HAP-1 (cell line): Measurements from ENCODE around the gene CYP2F1.
A peak's percentile ranks its signal among the peaks of the same experiment; 100 is the strongest.
"Not testable (repeated sequence)": the region's sequence is repeated elsewhere in the genome, so short reads cannot be mapped to it uniquely, and the experiment has no call there.

Source experiments
- DNase-seq, 2 experiments: peaks; one replicate each; pipeline ENCODE4 v3.0.0-alpha.2; 2016 to 2020; ENCODE audit warnings: low spot score in 2 of 2
- H3K27me3 ChIP-seq: fragments of 250-450 bp; sonication (Bioruptor Pico); 2 replicates; pipeline ENCODE4 v1.5.1; 2020; ENCODE audit warnings: low read depth, mild to moderate bottlenecking, moderate library complexity
- H3K36me3 ChIP-seq: fragments of 250-450 bp; sonication (Bioruptor Pico); replicated peaks from 2 replicates; pipeline ENCODE4 v1.5.1; 2020; ENCODE audit warnings: mild to moderate bottlenecking
- H3K4me1 ChIP-seq: fragments of 250-450 bp; sonication (Bioruptor Pico); 2 replicates; pipeline ENCODE4 v1.5.1; 2020; ENCODE audit warnings: mild to moderate bottlenecking
- H3K4me3 ChIP-seq: fragments of 250-450 bp; sonication (Bioruptor Pico); 2 replicates; pipeline ENCODE4 v1.5.1; 2020; ENCODE audit warnings: mild to moderate bottlenecking, moderate library complexity
- H3K9me3 ChIP-seq: fragments of 250-450 bp; sonication (Bioruptor Pico); 2 replicates; pipeline ENCODE4 v1.5.1; 2020; ENCODE audit warnings: mild to moderate bottlenecking, moderate library complexity
- in situ Hi-C: fragments of 300-500 bp; cut with MboI; formaldehyde crosslinking; loops from 3 replicates; pipeline ENCODE4 v1.14.3; 2020; ENCODE audit warnings: low sequenced_read_pairs, inconsistent platforms, mixed read lengths

The CYP2F1 gene, protein sequence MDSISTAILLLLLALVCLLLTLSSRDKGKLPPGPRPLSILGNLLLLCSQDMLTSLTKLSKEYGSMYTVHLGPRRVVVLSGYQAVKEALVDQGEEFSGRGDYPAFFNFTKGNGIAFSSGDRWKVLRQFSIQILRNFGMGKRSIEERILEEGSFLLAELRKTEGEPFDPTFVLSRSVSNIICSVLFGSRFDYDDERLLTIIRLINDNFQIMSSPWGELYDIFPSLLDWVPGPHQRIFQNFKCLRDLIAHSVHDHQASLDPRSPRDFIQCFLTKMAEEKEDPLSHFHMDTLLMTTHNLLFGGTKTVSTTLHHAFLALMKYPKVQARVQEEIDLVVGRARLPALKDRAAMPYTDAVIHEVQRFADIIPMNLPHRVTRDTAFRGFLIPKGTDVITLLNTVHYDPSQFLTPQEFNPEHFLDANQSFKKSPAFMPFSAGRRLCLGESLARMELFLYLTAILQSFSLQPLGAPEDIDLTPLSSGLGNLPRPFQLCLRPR

GRCh38 chr19:41114132-41114531 is at the start of gene CYP2F1:
Gene CYP2F1 (plus strand): TSS chr19:41114432. CDS start chr19:41116189, 1,757 bp downstream.
- H3K27me3 ChIP-seq, result peaks cover under 1% of the 10 kb centered on the region; the same call in 1 of the 2 replicates
- no peaks in the 10 kb centered on the region for H3K9me3 ChIP-seq
- no peaks in the 10 kb centered on the region for H3K4me1 ChIP-seq
- no peak within 1 kb of the TSS for H3K4me3 ChIP-seq
- DNase-seq, result no peak
- no peaks in the 10 kb centered on the region for H3K36me3 ChIP-seq
- in situ Hi-C loops, result no loop called here

- H3K9me3 ChIP-seq, result no peaks in the 10 kb centered on the region
- no peak overlapping the region for H3K4me3 ChIP-seq
- H3K36me3 ChIP-seq, result no peaks in the 10 kb centered on the region
- in situ Hi-C loops, result no loop called here
- peak in 1 of 2 experiments; percentile 14 for DNase-seq
- no peaks in the 10 kb centered on the region; the same call in 1 of the 2 replicates for H3K27me3 ChIP-seq
- H3K4me1 ChIP-seq, result no peaks in the 10 kb centered on the region
Observed at GRCh38 chr19:41064974-41065569, 49.2 kb upstream of the CYP2F1 start.

DNA sequence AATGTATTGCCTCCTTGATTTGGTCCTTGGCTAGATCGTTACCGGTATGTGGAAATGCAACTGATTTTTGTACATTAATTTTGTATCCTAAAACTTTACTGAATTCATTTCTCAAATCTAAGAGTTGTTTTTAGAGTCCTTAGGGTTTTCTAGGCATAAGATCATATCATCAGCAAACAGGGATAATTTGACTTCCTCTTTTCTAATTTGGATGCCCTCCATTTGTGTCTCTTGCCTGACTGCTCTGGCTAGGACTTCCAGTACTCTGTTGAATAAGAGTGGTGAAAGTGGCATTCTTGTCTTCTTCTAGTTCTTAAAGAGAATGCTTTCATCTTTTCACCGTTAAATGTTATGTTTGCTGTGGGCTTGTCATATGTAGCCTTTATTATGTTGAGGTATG is 37.9 kb upstream of the CYP2F1 start:
- Histone ChIP-seq H3K27me3 (0 out of 2 replicates have a peak, but pooled peaks cover 2% of the 10 kb centered on the region), H3K36me3 (no peaks in the 10 kb centered on the region), H3K4me1 (no peaks in the 10 kb centered on the region), H3K4me3 (no peak overlapping the region), H3K9me3 (no peaks in the 10 kb centered on the region; the same call in 1 of the 2 replicates)
- in situ Hi-C loops, result no loop called here
- DNase-seq, result no peak

- Histone ChIP-seq H3K4me3 (no peak overlapping the region), H3K9me3 (no peaks in the 10 kb centered on the region), H3K36me3 (no peaks in the 10 kb centered on the region), H3K27me3 (no peaks in the 10 kb centered on the region), H3K4me1 (no peaks in the 10 kb centered on the region)
- in situ Hi-C loops, result no loop called here
- no peak for DNase-seq
Observed at GRCh38 chr19:41083516-41083915, 30.7 kb upstream of the CYP2F1 start.

DNA sequence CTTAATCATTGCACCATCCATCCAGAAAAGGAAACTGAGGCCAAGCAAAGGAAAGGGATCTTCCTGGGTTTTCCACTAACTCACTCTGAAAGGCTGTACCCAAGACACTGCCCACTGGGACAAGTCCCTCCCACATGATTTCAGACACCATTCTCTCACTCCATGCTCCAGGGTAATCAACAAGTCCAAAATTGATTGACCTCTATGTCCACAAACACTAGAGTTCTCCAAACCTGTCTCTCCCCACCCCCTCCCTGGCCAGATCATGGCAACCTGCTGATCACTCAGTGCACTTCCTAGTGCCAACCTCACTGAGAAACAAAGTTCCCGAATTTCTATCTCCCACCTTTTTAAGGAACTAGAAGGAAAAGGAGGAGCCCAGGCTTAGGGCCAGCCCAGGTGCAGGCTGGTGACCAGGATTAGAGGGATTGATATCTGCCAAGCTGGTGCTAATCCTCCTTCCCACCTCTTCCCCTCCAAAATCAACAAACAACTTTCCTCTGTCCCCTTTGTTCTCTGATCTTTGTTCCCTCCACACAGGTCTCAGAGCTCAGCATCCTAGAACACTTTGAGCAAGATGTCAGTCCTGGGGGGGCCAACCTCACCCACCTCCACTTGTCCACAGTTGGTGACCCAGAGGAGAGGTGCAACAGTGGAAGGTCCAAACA is 28.4 kb upstream of the CYP2F1 start:
- H3K4me3 ChIP-seq, result no peak overlapping the region
- in situ Hi-C loops, result no loop called here
- H3K27me3 ChIP-seq, result 0 out of 2 replicates have a peak, but pooled peaks cover 3% of the 10 kb centered on the region
- H3K4me1 ChIP-seq, result no peaks in the 10 kb centered on the region
- H3K9me3 ChIP-seq, result no peaks in the 10 kb centered on the region
- no peak for DNase-seq
- H3K36me3 ChIP-seq, result no peaks in the 10 kb centered on the region

DNA sequence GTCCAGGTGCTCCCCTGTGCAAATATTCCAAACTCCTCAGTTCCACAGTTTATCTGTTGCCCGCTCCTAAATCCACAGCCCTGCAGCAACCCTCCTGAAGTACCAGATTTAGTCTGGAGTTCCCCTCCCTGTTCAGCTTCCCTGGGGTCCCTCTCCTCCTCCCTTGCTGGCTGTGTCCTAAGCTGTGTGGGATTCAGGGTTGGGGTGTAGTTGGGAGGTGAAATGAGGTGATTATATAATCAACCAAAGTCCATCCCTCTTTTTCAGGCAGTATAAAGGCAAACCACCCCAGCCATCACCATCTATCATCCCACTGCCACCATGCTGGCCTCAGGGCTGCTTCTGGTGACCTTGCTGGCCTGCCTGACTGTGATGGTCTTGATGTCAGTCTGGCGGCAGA is 26.1 kb upstream of the CYP2F1 start, which contains the start of gene CYP2A13:
TSS of gene CYP2A13 (plus strand) at position 301 of the 400 bp plus-strand sequence. CDS start at position 322, 21 bp downstream.
- in situ Hi-C loops, result no loop called here

DNA sequence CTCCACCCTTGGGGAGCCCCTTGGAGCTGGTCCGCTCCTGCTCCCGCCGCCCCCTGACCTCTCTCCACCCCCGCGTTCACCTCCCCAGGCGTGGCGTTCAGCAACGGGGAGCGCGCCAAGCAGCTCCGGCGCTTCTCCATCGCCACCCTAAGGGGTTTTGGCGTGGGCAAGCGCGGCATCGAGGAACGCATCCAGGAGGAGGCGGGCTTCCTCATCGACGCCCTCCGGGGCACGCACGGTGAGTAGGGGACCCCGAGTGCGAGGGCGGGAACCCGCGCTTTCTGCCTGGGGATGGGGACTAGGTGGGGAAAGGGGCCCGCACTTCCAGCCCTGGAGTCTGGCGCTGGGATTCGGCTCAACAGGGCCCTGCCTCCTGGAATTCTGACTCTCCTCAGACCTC is 24.3 kb upstream of the CYP2F1 start:
- Histone ChIP-seq H3K4me3 (no peak overlapping the region), H3K27me3 (0 out of 2 replicates have a peak, but pooled peaks cover 3% of the 10 kb centered on the region), H3K4me1 (no peaks in the 10 kb centered on the region), H3K9me3 (no peaks in the 10 kb centered on the region), H3K36me3 (no peaks in the 10 kb centered on the region)
- DNase-seq, result no peak
- in situ Hi-C loops, result no loop called here

More for the DNA sequence above, 26.1 kb upstream of the CYP2F1 start, which contains the start of gene CYP2A13:
- H3K36me3 ChIP-seq, result no peaks in the 10 kb centered on the region
- H3K27me3 ChIP-seq, result 0 out of 2 replicates have a peak, but pooled peaks cover 3% of the 10 kb centered on the region
- no peaks in the 10 kb centered on the region for H3K4me1 ChIP-seq
- H3K4me3 ChIP-seq, result no peak within 1 kb of the TSS
- no peaks in the 10 kb centered on the region for H3K9me3 ChIP-seq
- no peak for DNase-seq

GRCh38 chr19:41095703-41096102 is 18.5 kb upstream of the CYP2F1 start:
- Histone ChIP-seq H3K4me3 (no peak overlapping the region), H3K36me3 (no peaks in the 10 kb centered on the region), H3K4me1 (no peaks in the 10 kb centered on the region), H3K9me3 (no peaks in the 10 kb centered on the region), H3K27me3 (no peaks in the 10 kb centered on the region)
- in situ Hi-C loops, result no loop called here
- no peak for DNase-seq

GRCh38 chr19:41096353-41096752 is 17.9 kb upstream of the CYP2F1 start:
- no peaks in the 10 kb centered on the region for H3K9me3 ChIP-seq
- no peaks in the 10 kb centered on the region for H3K27me3 ChIP-seq
- in situ Hi-C loops, result no loop called here
- no peaks in the 10 kb centered on the region for H3K36me3 ChIP-seq
- DNase-seq, result no peak
- H3K4me1 ChIP-seq, result no peaks in the 10 kb centered on the region
- H3K4me3 ChIP-seq, result no peak overlapping the region

GRCh38 chr19:41097302-41097701 is 16.9 kb upstream of the CYP2F1 start:
- H3K36me3 ChIP-seq, result no peaks in the 10 kb centered on the region
- no peaks in the 10 kb centered on the region for H3K27me3 ChIP-seq
- no peak overlapping the region for H3K4me3 ChIP-seq
- H3K4me1 ChIP-seq, result no peaks in the 10 kb centered on the region
- DNase-seq, result no peak
- in situ Hi-C loops, result no loop called here
- H3K9me3 ChIP-seq, result no peaks in the 10 kb centered on the region

GRCh38 chr19:41098762-41099161 is 15.5 kb upstream of the CYP2F1 start:
- in situ Hi-C loops, result no loop called here
- Histone ChIP-seq H3K4me1 (no peaks in the 10 kb centered on the region), H3K9me3 (no peaks in the 10 kb centered on the region), H3K36me3 (no peaks in the 10 kb centered on the region), H3K27me3 (no peaks in the 10 kb centered on the region), H3K4me3 (no peak overlapping the region)
- no peak for DNase-seq

- H3K4me1 ChIP-seq, H3K9me3 ChIP-seq, H3K4me3 ChIP-seq, H3K27me3 ChIP-seq, H3K36me3 ChIP-seq, DNase-seq, in situ Hi-C loops: not testable (repeated sequence)
Observed at GRCh38 chr19:41102210-41102609, 12.0 kb upstream of the CYP2F1 start.

GRCh38 chr19:41106177-41106576 is 8.1 kb upstream of the CYP2F1 start:
- in situ Hi-C loops, result no loop called here
- no peak overlapping the region for H3K4me3 ChIP-seq
- H3K9me3 ChIP-seq, result no peaks in the 10 kb centered on the region
- H3K4me1 ChIP-seq, result no peaks in the 10 kb centered on the region
- 0 out of 2 replicates have a peak, but pooled peaks cover 2% of the 10 kb centered on the region for H3K27me3 ChIP-seq
- no peak for DNase-seq
- no peaks in the 10 kb centered on the region for H3K36me3 ChIP-seq
